ENCODE results near the gene PLA2G2C.

PLA2G2C gene

DNA sequence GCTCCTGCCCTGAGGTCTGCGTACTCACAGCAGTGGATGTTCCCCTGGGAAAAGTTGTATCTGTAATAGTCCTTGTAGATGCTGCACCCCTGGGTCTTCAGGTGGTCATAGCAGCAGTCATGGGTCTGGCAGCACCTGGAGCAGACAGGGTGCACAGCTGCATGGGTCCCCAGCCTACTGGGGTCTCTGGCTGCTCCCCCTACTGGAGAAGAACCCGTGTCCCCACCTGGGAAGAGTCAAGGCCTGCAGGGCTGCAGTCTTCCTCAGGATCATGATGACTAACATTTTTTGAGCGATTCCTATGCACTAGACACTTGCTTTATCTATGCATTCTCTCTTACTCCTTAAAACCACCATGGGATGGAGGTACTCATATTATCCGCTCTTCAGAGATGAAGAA, 70.8 kb downstream of the PLA2G2C start:
- H3K4me1 ChIP-seq (ENCODE audit: low read length): peaks cover 23% of the 10 kb centered on the region
- no peaks in the 10 kb centered on the region for H3K27me3 ChIP-seq (ENCODE audit: low read depth, low read length)
- H2AFZ ChIP-seq (ENCODE audit: low read depth, low read length): no peak overlapping the region
- no peak overlapping the region for H3K9ac ChIP-seq (ENCODE audit: low read length)
- H3K9me3 ChIP-seq (ENCODE audit: insufficient read depth, low read length): no peaks in the 10 kb centered on the region
- H3K4me2 ChIP-seq (ENCODE audit: low read length): no peak overlapping the region
- H3K27ac ChIP-seq (ENCODE audit: low read length): no peak overlapping the region
- TF ChIP-seq EZH2phosphoT487 (IDR thresholded peaks at IDR 0.05; ENCODE audit: low read depth) (no peak), CTCF (IDR thresholded peaks at IDR 0.05; ENCODE audit: low read depth, low read length) (no peak)
- no peaks in the 10 kb centered on the region for H3K36me3 ChIP-seq (replicated peaks; ENCODE audit: low read depth, low read length)
- H3K79me2 ChIP-seq (ENCODE audit: low read length): no peaks in the 10 kb centered on the region
- no peak overlapping the region for H3K4me3 ChIP-seq (ENCODE audit: low read length)
- H4K20me1 ChIP-seq (ENCODE audit: insufficient read depth, low read length): no peaks in the 10 kb centered on the region

- no peak overlapping the region for H3K9ac ChIP-seq (ENCODE audit: low read length)
- no peaks in the 10 kb centered on the region for H3K27me3 ChIP-seq (ENCODE audit: low read depth, low read length)
These were observed 72.2 kb downstream of the PLA2G2C start for GRCh38 chr1:20114021-20114648.

More at GRCh38 chr1:20114021-20114648, 72.2 kb downstream of the PLA2G2C start:
- Histone ChIP-seq H3K27ac (ENCODE audit: low read length) (no peak overlapping the region), H3K79me2 (ENCODE audit: low read length) (no peaks in the 10 kb centered on the region), H2AFZ (ENCODE audit: low read depth, low read length) (no peak overlapping the region), H3K9me3 (ENCODE audit: insufficient read depth, low read length) (no peaks in the 10 kb centered on the region), H3K4me3 (ENCODE audit: low read length) (no peak overlapping the region), H3K36me3 (replicated peaks; ENCODE audit: low read depth, low read length) (no peaks in the 10 kb centered on the region), H3K4me2 (ENCODE audit: low read length) (no peak overlapping the region), H4K20me1 (ENCODE audit: insufficient read depth, low read length) (no peaks in the 10 kb centered on the region), H3K4me1 (ENCODE audit: low read length) (peaks cover 19% of the 10 kb centered on the region)
- no peak for TF ChIP-seq EZH2phosphoT487 (IDR thresholded peaks at IDR 0.05; ENCODE audit: low read depth)
- no peak for TF ChIP-seq CTCF (IDR thresholded peaks at IDR 0.05; ENCODE audit: low read depth, low read length)
